GM18507 (cell line): ENCODE measurements around the gene TUBE1.
"Not testable (repeated sequence)": the region's sequence is repeated elsewhere in the genome, so short reads cannot be mapped to it uniquely, and the experiment has no call there.

Experiments
- DNase-seq: peaks from one replicate; pipeline ENCODE4 v3.0.0; 2011; ENCODE audit warnings: low read depth; ENCODE audit not compliant: insufficient read length; ENCODE audit errors: extremely low spot score
- FAIRE-seq: peaks from 2 replicates; lab custom pipeline; 2011; peaks lifted over from hg19 to GRCh38; lab: Jason Lieb, UNC

The TUBE1 gene

DNA sequence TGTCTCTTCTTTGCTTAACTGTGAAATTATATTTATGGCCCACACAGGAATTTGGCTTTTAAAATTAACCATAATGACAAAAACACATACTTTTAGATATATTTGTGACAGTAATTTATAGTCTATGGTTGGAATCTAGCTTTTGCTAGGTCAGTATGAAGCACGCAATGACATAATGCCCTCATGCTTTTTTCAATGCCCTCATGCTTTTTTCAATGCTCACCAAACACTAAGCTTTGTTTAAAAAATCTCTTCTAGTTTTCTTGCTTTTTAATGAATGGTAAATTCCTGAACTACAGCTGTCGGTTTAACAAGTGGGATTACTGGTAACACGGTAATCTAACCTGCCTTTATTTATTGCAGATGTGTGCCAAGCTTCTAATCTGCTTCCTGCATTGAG is 20.7 kb downstream of the TUBE1 start:
- FAIRE-seq (no peak), DNase-seq (no peak)

DNA sequence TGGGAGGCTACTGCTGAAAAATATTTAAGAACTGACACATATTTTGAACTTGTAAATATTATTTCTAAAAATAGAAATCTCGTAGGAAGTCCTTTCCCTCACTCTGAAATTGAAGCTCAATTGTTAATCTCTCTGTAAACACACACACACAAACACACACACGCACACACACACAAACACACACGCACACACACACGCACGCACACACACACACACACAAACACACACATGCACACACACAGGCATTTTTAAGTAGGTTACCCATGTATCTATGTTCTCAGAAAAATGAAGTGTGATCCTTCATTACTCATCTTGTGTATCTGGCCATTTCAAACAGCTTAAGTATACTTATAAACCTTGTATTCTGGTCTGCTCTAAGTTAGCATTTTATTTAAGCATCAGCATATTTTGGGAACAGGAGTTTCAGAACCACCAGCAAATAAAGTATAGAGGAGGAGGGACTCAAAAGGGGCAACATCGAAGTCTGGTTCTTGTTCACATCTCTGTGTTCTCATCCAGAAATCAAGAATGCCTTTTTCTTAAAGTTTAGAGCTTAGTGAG is 21.8 kb downstream of the TUBE1 start:
- FAIRE-seq (no peak), DNase-seq (no peak)

DNA sequence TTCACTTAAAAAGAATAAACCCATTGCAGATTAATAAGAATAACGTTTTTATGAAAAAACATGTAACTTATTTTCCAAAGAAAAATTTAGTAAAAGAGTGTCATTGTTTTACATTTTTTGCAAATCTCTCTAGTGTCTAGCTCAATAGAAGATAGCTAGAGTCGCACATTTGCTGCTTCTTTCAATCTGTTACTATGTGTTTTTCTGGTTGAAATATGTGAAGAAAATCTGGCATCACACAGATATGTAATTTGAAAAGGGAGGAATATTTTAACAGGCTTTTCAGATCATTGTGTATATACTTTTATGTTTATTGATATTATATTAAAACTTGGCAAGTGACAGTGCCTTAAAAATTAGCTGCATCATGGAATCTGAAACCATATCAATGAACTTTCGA is 24.3 kb downstream of the TUBE1 start:
- DNase-seq (no peak), FAIRE-seq (no peak)

DNA sequence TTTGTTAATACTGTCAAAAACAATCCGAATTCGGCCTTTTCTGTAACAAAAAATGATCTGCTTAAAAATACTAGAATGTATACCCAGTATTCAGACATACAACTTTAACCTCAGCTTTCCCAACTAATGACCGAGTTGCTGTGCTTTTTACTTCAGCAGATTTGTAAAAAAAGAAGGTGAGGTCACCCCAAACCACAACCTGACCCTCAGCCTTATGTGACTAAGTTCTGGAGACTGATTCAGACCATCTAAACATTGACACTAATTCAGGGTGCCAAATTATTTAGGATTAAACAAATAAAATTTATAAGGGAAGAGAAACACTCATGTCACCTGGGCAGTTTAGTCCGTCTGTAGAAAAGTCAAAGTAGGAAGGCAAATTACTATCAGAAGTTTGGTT is 25.7 kb downstream of the TUBE1 start:
- no peak for FAIRE-seq
- no peak for DNase-seq

DNA sequence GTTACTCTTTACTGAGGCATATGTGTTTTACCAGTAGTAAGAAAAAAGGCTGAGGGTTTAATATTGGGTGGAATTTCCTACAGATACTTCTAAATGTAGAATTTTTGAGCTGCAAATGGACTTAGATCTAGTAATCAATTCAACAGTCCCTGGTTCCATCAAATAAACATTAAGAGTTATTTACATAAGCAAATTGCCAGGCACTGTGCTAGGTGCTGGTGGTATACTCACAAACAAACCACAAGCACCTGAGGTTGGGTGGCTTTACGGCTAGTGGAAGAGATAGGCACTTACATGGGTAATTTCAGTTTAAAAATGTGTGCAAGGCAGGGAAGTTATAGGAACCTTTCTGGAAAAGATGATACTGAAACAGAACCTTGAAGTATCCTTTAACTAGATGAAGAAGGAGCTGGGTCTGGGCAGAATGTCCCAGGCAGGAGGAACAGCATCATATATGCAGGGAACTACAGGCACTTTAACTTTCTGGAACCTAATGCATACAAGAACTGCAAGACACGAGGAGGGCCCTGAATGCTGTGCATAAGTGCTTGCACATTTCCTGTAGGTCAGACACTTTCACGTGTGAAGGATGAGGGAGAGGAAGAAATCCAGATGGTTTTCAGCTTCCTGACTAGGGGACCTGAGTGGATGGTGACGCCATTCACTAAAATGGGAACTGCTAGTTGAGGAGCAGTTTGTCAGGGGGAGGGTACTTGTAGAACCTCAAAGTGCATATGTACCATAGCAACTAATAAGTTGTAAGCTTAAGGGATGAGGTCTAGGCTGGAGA is 28.8 kb downstream of the TUBE1 start:
- no peak for FAIRE-seq
- no peak for DNase-seq

DNA sequence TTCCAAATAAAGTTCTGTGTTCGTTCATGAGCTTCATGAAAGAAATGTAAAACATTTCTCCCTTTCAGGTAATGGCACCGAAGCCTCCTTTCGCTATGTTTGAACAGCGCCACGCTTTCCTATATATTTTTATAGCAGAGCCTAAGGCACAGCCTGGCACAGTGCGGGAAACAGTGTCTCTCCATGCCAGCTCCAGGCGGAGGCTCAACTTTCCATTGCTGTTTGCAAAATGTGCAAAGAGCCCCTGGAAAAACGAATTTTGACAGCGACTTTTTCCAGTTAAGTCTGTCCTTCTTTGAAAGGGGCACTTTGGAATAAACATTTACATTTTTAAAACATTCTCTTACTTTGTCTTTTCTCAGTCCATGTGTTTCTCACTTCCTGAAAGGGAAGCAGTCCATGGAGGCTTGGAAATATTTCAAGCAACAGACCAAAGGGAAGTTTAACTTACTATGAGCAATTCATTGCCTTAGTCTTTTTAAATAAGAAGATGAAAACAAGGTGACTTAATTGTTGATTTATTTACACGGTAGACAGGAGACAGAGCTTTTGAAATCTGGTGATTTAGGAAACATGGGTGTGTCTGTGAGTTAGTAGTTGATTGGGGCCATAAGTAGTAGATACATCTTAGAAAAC is 32.6 kb downstream of the TUBE1 start:
- FAIRE-seq, result no peak
- DNase-seq, result no peak

DNA sequence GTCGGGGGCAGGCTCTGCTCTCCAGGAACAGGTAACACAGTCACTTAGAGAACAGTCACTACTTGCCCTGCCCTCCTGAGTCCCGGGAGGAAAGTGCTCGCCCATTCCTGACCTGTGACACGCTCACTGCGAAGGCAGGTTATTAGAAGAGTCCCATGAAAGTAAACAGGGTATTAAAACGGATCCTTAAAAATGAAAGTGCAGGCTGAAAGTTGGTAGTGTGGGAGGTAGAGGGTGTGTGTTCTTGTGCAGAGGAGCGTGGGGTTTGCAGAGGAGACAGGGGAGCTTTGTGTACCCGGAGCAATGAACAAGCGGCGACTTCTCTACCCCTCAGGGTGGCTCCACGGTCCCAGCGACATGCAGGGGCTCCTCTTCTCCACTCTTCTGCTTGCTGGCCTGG is 33.3 kb downstream of the TUBE1 start, which contains the start of gene CCN6:
Gene CCN6 (plus strand): TSS at position 104 of the 400 bp plus-strand sequence. CDS start 254 bp downstream, at position 358.
- DNase-seq (no peak), FAIRE-seq (no peak)

DNA sequence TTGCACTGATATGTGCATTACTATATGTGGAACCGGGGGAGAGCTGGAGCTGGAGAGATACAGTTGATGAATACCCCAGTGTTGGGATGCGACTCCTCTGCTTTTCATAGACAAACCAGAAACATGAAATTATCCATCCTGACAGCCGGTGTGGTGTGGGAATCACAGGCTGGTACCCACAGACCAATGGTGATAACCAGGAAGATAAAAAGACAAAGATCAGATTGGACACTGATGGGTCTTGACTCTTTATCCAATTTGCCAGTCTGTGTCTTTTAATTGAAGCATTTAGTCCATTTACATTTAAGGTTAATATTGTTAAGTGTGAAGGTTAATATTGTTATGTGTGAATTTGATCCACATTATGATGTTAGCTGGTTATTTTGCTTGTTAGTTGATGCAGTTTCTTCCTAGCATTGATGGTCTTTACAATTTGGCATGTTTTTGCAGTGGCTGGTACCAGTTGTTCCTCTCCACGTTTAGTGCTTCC is 36.0 kb downstream of the TUBE1 start:
- DNase-seq, FAIRE-seq: not testable (repeated sequence)

DNA sequence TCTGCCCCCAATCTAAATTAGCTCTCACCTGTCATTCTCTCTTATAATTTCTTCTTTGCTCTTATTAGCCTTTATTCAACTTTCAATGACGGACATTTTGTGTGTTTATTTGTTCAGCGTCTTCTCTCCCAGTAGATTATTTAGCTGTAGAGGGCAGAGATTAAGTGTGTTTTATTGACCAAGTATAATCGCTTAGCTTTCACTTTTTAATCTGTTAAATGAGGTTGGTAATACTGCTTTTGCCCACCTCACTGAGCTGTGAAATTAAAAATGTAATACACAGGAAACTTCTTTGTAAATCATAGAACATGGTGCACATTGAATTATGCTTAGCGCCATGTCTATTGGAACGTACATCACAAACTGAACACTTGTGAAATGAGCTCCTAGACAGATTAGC is 36.9 kb downstream of the TUBE1 start:
- DNase-seq (no peak), FAIRE-seq (no peak)

DNA sequence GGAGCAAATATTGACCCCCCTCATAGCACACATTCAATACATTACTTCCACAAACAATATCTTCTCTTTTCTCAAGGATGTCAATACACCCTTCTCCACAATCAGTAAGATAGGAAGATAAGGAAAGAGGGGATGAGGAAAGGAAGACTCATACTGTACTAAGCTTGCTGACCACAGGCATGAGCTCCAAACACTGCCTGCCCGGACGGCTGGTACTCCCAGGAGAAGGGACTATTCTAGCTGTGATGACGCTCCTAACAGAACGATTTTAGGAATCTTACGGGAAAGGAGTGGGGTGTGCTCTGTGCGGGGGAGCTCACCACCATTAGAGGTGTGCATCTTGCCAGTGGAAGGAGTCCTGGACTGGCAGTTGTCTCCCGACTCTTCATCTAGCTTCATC is 37.3 kb downstream of the TUBE1 start:
- DNase-seq (no peak), FAIRE-seq (no peak)

DNA sequence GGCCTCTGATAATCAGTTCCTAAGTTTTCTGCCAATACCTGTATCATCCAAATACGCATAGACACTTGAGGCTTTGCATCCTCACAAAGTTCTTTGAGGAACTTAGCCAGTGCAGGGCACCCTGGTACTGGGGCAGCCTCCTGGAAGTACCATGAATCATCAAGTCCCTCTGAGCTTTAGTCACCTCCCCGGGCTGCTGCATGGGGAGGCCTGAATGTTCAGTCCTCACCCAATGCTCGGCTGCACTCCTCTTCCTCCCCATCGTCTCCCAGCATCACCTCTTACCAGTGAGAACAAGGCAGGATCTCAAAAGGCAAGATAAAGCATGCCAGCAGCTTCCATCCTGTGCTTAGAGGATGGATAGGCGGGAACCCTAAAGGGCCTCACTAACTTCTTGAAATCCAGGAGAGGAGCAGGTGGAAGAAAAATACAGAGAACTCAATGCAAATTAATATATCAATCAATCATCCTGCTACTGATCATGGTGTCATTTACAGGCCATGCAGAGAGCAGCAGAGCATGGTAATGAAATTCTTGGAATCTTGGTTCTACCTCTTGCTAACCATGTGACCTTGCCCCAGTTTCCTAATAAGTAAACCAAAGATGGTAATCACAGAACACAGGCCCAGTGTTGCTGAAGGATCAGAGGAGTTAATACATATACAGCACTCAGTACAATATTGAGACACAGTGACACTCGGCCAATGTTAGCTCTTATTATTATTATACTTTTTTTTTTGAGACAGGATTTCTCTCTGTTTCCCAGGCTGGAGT is 38.1 kb downstream of the TUBE1 start:
- DNase-seq (no peak), FAIRE-seq (no peak)

DNA sequence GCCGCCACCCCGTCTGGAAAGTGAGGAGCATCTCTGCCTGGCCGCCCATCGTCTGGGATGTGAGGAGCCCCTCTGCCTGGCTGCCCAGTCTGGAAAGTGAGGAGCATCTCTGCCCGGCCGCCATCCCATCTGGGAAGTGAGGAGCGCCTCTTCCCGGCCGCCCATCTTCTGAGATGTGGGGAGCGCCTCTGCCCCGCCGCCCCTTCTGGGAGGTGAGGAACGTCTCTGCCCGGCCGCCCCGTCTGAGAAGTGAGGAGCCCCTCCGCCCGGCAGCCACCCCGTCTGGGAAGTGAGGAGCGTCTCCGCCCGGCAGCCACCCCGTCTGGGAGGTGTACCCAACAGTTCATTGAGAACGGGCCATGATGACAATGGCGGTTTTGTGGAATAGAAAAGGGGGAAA is 39.8 kb downstream of the TUBE1 start:
- DNase-seq, FAIRE-seq: not testable (repeated sequence)

DNA sequence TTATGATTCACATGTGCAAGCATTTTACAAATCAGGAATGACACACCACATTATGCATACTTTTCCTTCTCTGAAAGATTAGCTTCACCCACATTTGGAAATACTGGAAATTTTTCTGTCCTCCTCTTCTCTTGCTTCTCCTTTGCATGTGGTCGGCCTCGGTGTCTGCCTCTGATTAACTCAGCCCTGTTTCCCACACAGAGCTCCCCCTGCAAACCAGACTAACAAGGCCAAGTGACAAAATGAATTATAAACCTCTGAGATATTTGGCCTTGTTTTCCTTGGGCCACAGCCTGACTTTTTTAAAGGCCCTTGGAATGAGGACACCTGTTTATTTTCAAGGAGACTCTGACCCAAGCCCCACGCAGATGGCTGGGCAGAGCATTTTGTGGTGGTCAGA is 42.4 kb downstream of the TUBE1 start:
- DNase-seq, result no peak
- no peak for FAIRE-seq

DNA sequence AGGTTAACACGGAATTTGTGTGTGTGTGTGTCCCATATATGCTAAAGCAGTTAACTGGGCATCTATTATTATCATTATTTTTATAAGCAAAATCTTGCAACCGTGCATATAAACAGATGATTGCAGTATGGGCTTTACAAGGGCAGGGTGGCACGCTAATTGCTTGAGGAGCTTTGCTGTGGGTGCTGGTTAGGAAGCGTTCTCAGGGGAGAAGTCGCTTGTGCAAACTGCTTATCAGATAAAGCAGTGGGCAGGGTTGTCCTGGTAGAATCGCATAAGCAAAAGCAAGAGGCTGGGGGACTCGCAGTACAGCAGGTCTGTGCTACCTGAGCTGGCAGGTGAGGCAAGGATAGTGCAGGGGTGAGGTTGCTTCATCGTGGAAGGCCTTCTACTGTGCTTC is 43.1 kb downstream of the TUBE1 start:
- DNase-seq, result no peak
- FAIRE-seq, result no peak

DNA sequence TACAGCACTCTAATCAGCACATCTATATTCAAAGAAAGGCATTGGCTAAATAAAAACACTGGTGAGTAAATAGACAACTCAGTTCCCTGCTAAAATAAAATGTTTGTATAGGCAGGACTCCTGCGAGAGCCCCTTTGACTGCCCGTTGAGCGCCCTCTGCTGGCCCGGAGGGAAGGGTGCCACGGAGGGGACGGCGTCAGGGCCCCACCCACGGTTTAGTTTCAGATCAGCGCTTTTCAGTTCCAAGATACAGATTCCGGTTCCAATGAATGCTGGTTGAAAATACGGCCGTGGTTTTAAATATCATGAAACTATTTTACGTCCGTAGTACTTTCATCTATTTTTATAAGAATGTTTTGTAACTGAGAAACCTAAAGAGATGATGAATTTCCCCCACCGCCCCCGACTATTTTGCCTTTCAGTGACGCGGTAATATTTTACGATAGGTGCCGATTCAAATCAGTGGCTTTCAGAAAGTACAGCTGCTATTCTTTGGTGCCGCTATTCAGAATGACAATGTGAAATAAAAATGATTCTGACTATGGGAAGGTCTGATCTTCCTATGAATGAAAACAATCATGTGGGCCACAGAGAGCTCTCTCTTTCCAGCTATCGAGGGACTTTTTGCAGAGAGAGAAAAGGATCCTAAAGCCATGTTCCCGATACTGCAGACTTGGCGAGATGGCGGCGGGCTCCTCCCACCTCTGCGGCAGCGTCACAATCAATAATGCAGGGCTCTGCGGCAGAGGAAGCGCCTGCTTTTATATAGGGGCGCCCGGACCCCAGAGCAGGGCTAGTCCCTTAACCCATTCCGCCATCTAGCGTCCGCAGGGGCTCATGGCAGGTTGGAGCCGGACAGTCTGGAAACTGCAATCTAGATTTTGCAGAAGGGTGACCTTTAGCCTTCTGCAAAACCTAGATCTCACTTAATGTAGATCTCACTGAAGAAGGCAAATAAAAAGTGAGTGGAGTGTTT is 44.0 kb downstream of the TUBE1 start:
- peak; percentile 73 for DNase-seq
- FAIRE-seq, result peak; percentile 88

DNA sequence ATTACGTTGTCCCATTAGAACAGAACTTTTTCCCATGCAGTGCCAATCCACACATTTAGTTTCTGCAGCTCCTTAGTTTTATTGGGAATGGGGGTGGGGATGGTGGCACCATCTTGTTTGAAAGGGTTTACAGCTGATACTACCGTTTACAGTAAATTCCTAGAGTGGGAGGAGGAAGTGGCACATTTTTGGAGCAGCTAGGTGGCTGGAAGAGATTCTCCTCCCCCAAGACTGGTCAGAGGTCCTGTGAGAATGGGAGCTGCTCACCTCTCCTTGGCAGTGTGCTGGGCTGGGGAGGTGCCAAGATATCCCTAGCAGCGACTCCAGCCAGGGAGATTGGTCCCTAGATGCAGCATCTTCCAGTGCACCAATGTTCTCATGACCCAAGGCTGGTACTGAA is 45.7 kb downstream of the TUBE1 start:
- FAIRE-seq (no peak), DNase-seq (no peak)

DNA sequence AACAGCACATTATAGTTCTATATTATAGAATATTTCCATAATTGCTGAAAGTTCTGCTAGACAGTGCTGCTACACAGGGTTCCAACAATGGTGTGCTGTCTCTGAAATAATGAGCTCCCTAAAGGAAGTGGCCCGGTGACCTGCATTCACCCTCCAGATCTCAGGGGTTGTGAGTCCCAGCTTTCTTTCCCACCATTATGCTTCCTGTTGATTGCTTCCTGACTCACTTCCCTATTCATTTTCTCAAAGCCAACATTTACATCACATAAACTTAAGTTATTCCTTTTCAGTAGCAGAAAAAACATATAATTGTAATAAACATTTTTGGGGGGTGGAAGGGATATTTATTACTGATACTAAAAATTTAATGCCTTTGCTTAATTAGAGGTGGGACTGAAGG is 46.3 kb downstream of the TUBE1 start:
- FAIRE-seq (no peak), DNase-seq (no peak)

DNA sequence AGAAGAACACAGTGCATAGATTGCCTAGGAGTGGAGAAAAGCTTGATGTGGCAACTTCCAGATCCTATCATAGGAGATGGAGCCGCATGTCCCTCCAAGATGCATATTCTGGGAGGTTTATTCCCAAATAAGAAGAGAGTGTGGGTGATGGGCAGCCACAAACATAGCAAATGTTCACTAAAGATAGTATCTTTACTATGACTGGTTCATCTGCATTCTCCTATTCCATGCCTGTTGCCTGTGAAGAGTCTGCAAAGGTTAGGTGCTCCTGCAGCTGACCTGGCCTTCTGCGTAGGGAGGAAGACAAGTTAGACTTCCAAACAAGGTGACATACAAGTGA is 47.9 kb downstream of the TUBE1 start:
- FAIRE-seq, result no peak

More for the DNA sequence above, 47.9 kb downstream of the TUBE1 start:
- no peak for DNase-seq
